ENCODE measurements around the gene BDKRB1.

DNA sequence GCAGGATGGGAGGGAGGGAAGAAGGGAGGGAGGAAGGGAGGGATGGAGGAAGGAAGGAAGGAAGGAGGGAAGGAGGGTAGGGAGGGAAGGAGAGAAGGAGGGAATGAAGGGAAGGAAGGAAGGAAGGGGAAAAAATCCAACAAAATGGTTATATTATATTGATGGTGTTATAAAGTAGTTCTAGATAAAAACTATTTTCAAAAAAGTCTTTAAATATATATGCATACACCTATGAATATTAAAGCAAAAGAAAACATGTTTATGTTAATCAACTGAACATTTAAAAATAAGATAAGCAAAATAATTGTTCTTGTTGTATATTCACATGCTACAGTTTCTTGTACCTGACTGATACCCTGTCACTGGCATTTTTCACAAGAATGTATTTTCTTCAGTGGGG lies 1.9 kb downstream of the BDKRB1 start:
- TF ChIP-seq POLR2A (IDR thresholded peaks at IDR 0.05) (no peak), CTCF (IDR thresholded peaks at IDR 0.05) (no peak)
